ENCODE measurements around the gene TUBG1.

- TF ChIP-seq, protein P1, sequence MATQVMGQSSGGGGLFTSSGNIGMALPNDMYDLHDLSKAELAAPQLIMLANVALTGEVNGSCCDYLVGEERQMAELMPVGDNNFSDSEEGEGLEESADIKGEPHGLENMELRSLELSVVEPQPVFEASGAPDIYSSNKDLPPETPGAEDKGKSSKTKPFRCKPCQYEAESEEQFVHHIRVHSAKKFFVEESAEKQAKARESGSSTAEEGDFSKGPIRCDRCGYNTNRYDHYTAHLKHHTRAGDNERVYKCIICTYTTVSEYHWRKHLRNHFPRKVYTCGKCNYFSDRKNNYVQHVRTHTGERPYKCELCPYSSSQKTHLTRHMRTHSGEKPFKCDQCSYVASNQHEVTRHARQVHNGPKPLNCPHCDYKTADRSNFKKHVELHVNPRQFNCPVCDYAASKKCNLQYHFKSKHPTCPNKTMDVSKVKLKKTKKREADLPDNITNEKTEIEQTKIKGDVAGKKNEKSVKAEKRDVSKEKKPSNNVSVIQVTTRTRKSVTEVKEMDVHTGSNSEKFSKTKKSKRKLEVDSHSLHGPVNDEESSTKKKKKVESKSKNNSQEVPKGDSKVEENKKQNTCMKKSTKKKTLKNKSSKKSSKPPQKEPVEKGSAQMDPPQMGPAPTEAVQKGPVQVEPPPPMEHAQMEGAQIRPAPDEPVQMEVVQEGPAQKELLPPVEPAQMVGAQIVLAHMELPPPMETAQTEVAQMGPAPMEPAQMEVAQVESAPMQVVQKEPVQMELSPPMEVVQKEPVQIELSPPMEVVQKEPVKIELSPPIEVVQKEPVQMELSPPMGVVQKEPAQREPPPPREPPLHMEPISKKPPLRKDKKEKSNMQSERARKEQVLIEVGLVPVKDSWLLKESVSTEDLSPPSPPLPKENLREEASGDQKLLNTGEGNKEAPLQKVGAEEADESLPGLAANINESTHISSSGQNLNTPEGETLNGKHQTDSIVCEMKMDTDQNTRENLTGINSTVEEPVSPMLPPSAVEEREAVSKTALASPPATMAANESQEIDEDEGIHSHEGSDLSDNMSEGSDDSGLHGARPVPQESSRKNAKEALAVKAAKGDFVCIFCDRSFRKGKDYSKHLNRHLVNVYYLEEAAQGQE (IDR thresholded peaks at IDR 0.05; ENCODE audit: insufficient read depth in 1 of 2, low read depth in 2 of 2, low read length in 2 of 2), result no peak
- TF ChIP-seq POLR2AphosphoS5 (IDR thresholded peaks at IDR 0.05; ENCODE audit: low read depth, low read length) (no peak), TAF1 (IDR thresholded peaks at IDR 0.05; ENCODE audit: borderline replicate concordance, insufficient read depth, low read length) (no peak)
These were observed 940 bp upstream of the TUBG1 start for GRCh38 chr17:42608305-42609181.

Measured in PFSK-1 (cell line).